PFSK-1 (cell line): Measurements from ENCODE around the gene PFKFB2.

Source experiments
- FOXP2 ChIP-seq: optimal IDR thresholded peaks from 2 replicates; pipeline ENCODE3; 2011; ENCODE audit warnings: borderline replicate concordance, control low read depth, inconsistent platforms; ENCODE audit not compliant: insufficient read depth; ENCODE audit errors: extremely low read length, extremely low read depth
- POLR2AphosphoS5 ChIP-seq: IDR thresholded peaks from 2 replicates; pipeline ENCODE4 v1.6.1; 2012; ENCODE audit warnings: low read depth, mild to moderate bottlenecking, control low read depth, low read length, moderate library complexity
- REST ChIP-seq, 2 experiments: IDR thresholded peaks; 2 replicates each; pipeline versions ENCODE4 v1.6.1 to v1.8.0; 2011 to 2012; ENCODE audit warnings: low read depth in 2 of 2, low read length in 2 of 2, control low read depth in 1 of 2, inconsistent platforms in 1 of 2, mild to moderate bottlenecking in 1 of 2, moderate library complexity in 1 of 2; ENCODE audit not compliant: insufficient read depth in 1 of 2
- SIN3A ChIP-seq: IDR thresholded peaks from 2 replicates; pipeline ENCODE4 v1.6.1; 2012; ENCODE audit warnings: mild to moderate bottlenecking, low read length, moderate library complexity, borderline replicate concordance; ENCODE audit not compliant: insufficient read depth
- TAF1 ChIP-seq: IDR thresholded peaks from 2 replicates; pipeline ENCODE4 v1.6.1; 2012; ENCODE audit warnings: low read length, control low read depth, borderline replicate concordance; ENCODE audit not compliant: insufficient read depth

GRCh38 chr1:207027206-207027777 lies 25.8 kb upstream of the PFKFB2 start:
- TF ChIP-seq FOXP2: no peak
- no peak for TF ChIP-seq REST (IDR thresholded peaks at IDR 0.05; ENCODE audit: insufficient read depth in 1 of 2, low read depth in 2 of 2, low read length in 2 of 2)
- TF ChIP-seq POLR2AphosphoS5: no peak
- no peak for TF ChIP-seq TAF1
- TF ChIP-seq SIN3A: no peak
